Immature natural killer cell (primary cell): Measurements from ENCODE around the gene BRI3BP. TPM values are rescaled to one million over a fixed set of nuclear protein-coding genes. Genes with fewer than 3 reads are reported as not detected.
"Not testable (repeated sequence)": the region's sequence is repeated elsewhere in the genome, so short reads cannot be mapped to it uniquely, and the experiment has no call there.

Experiments
- DNase-seq, 3 donors: peaks; one replicate each; pipeline ENCODE4 v3.0.0; 2022; ENCODE audit warnings: mixed read lengths in 1 of 3
- H3K27ac Mint-ChIP-seq, 6 donors: one replicate each; pipeline ENCODE4 v1.8.0; 2020; ENCODE audit warnings: mixed read lengths in 6 of 6, mild to moderate bottlenecking in 5 of 6, inconsistent platforms in 4 of 6, moderate library complexity in 3 of 6
- H3K27me3 Mint-ChIP-seq, 3 donors: one replicate each; pipeline ENCODE4 v1.8.0; 2020 to 2021; ENCODE audit warnings: low read depth in 3 of 3, mild to moderate bottlenecking in 3 of 3, mixed read lengths in 3 of 3, moderate library complexity in 3 of 3, inconsistent platforms in 1 of 3
- H3K36me3 Mint-ChIP-seq, 3 donors: one replicate each; pipeline ENCODE4 v1.8.0; 2020; ENCODE audit warnings: mixed read lengths in 3 of 3, inconsistent platforms in 2 of 3, mild to moderate bottlenecking in 2 of 3
- H3K4me1 Mint-ChIP-seq, 2 donors: one replicate each; pipeline ENCODE4 v1.8.0; 2020; ENCODE audit warnings: inconsistent platforms in 2 of 2, mild to moderate bottlenecking in 2 of 2, mixed read lengths in 2 of 2, moderate library complexity in 1 of 2
- H3K4me3 Mint-ChIP-seq, 5 donors: one replicate each; pipeline ENCODE4 v1.8.0; 2020; ENCODE audit warnings: mild to moderate bottlenecking in 5 of 5, mixed read lengths in 5 of 5, inconsistent platforms in 3 of 5, moderate library complexity in 3 of 5
- H3K9me3 Mint-ChIP-seq, 6 donors: one replicate each; pipeline ENCODE4 v1.8.0; 2020; ENCODE audit warnings: mild to moderate bottlenecking in 6 of 6, mixed read lengths in 6 of 6, inconsistent platforms in 4 of 6, moderate library complexity in 3 of 6
- polyA plus RNA-seq, 3 donors: library from polyadenylated mRNA; unstranded; fragments of 300-500 nt; fragmentation: Illumina TruSeq; gene quantifications; one replicate each; pipeline ENCODE4 v1.2.3, GENCODE V29; 2021

The BRI3BP gene
- polyA plus RNA-seq, 3 donors from 2014 or later, result 1.0 to 3.5 (median 3.1) TPM

- DNase-seq, result no peak
- no peak overlapping the region for H3K27ac Mint-ChIP-seq
Measured at GRCh38 chr12:125050446-125050845, 57.0 kb downstream of the BRI3BP start.

GRCh38 chr12:125050868-125051267, 57.4 kb downstream of the BRI3BP start:
- no peak for DNase-seq
- peaks cover 5 to 12% (median 8%) of the 10 kb centered on the region in 3 donors for H3K27me3 Mint-ChIP-seq
- H3K27ac Mint-ChIP-seq, result no peak overlapping the region
- peak overlapping the region; percentile 58 to 95 (median 94) for H3K4me3 Mint-ChIP-seq
- no peaks in the 10 kb centered on the region for H3K36me3 Mint-ChIP-seq
- H3K4me1 Mint-ChIP-seq, result peaks cover 5 to 7% of the 10 kb centered on the region in 2 donors
- H3K9me3 Mint-ChIP-seq, result no peaks in the 10 kb centered on the region

More at GRCh38 chr12:125050446-125050845, 57.0 kb downstream of the BRI3BP start:
- Mint-ChIP-seq H3K4me3 (peak overlapping the region; percentile 58 to 95 (median 94)), H3K9me3 (no peaks in the 10 kb centered on the region), H3K36me3 (no peaks in the 10 kb centered on the region), H3K27me3 (peaks cover 5 to 12% (median 7%) of the 10 kb centered on the region in 3 donors), H3K4me1 (peaks cover 5 to 7% of the 10 kb centered on the region in 2 donors)

DNA sequence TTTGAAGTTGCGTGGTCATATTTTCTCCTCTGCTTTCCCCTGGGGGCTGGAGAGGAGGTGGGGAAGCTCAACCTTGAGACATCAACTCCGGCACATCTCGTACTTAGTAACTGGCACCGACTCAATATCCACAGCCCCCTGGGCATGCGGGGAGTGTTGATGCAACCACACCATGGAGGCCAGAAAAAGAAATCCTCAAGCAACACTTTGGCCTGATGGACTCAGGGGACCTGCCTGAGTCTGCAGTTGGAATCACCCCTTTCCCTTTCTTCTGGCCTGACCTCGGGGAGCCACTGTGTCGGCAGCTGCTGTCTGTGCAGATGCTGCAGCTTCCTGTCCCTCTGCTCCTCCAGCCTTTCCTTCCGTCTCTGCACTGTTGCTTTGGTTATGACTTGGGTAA, 60.4 kb downstream of the BRI3BP start:
- no peak for DNase-seq
- H3K4me1 Mint-ChIP-seq, result peaks cover 5 to 7% of the 10 kb centered on the region in 2 donors
- H3K4me3 Mint-ChIP-seq, result no peak overlapping the region
- no peaks in the 10 kb centered on the region for H3K9me3 Mint-ChIP-seq
- H3K36me3 Mint-ChIP-seq, result no peaks in the 10 kb centered on the region
- peaks cover 6 to 18% (median 12%) of the 10 kb centered on the region in 3 donors for H3K27me3 Mint-ChIP-seq
- no peak overlapping the region for H3K27ac Mint-ChIP-seq

- Mint-ChIP-seq H3K27me3 (peaks cover 2 to 11% (median 5%) of the 10 kb centered on the region in 3 donors), H3K27ac (no peak overlapping the region), H3K9me3 (no peaks in the 10 kb centered on the region), H3K4me3 (no peak overlapping the region), H3K36me3 (no peaks in the 10 kb centered on the region), H3K4me1 (no peaks in the 10 kb centered on the region)
- no peak for DNase-seq
Measured at GRCh38 chr12:125055591-125055990, 62.1 kb downstream of the BRI3BP start.

DNA sequence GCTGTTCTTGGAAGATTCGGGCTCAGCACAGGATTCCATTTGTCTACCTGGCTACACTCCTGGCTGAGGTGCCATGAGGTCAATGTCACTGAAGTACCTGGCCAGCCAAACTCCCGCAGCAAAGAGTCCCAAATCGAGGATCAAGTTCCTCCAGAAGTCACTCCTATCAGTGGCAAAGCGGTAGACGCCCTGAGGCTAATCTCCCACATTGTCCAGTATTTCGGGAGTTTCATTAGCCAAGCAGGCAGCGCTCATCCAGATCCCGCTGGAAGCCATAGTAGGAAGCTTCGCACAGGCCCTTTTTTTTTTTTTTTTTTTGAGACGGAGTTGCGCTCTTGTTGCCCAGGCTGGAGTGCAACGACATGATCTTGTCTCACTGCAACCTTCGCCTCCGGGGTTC, 62.9 kb downstream of the BRI3BP start:
- Mint-ChIP-seq H3K27me3 (peaks cover 2 to 10% (median 5%) of the 10 kb centered on the region in 3 donors), H3K4me3 (no peak overlapping the region), H3K4me1 (no peaks in the 10 kb centered on the region), H3K36me3 (no peaks in the 10 kb centered on the region), H3K27ac (no peak overlapping the region), H3K9me3 (no peaks in the 10 kb centered on the region)
- no peak for DNase-seq

DNA sequence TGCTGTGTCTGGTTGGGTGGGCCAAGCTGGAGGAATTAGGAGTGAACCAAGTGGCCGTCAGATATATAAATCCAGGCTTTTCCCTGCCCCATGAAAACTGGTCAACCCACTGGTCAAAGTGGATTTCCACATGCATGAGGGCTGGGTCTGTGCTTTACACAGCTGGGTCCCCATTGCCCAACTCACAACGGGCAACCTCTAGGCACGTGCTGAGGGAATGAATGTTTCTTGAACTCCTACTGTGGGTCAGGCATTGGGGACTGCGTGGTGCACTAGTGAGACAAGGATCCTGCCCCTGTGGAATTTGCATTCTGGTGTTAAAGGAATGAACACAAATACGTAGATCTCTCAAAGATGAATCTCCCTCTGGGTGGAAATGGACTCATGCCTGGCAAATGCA, 64.3 kb downstream of the BRI3BP start:
- no peaks in the 10 kb centered on the region for H3K9me3 Mint-ChIP-seq
- DNase-seq, result no peak
- H3K4me1 Mint-ChIP-seq, result no peaks in the 10 kb centered on the region
- H3K27me3 Mint-ChIP-seq, result peaks cover 5 to 10% (median 5%) of the 10 kb centered on the region in 3 donors
- H3K36me3 Mint-ChIP-seq, result peaks cover 0 to 3% (median 0%) of the 10 kb centered on the region in 3 donors
- H3K4me3 Mint-ChIP-seq, result no peak overlapping the region
- no peak overlapping the region for H3K27ac Mint-ChIP-seq

DNA sequence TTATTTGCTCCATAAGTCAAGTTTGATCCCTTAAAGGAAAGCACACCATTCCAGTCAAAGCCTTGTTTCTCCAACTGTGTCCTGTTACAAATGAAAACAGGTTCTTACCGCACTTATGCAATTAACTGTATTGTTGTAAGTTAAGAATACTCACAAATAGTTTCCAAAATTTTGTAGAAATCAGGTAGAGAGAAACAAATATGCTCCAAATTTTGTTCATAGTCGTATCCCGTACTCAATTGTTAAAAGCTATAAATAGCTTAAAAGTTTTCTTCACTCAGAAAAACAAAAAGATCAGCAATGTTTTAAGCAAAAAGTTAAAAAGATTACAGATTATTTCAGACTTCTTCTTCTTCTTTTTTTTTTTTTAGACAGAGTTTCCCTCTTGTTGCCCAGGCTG, 67.8 kb downstream of the BRI3BP start:
- Mint-ChIP-seq H3K27me3 (peaks cover 5 to 10% (median 5%) of the 10 kb centered on the region in 3 donors), H3K9me3 (no peaks in the 10 kb centered on the region), H3K4me3 (no peak overlapping the region), H3K27ac (no peak overlapping the region), H3K36me3 (peaks cover 0 to 3% (median 0%) of the 10 kb centered on the region in 3 donors), H3K4me1 (peaks cover 8 to 9% of the 10 kb centered on the region in 2 donors)
- DNase-seq, result no peak

GRCh38 chr12:125063522-125063921, 70.1 kb downstream of the BRI3BP start:
- H3K27ac Mint-ChIP-seq, H3K9me3 Mint-ChIP-seq, DNase-seq, H3K36me3 Mint-ChIP-seq, H3K27me3 Mint-ChIP-seq: not testable (repeated sequence)
- peaks cover 16 to 19% of the 10 kb centered on the region in 2 donors for H3K4me1 Mint-ChIP-seq
- peak overlapping the region in 2 of 5 donors; percentile 14 to 42 for H3K4me3 Mint-ChIP-seq

- no peak for DNase-seq
- Mint-ChIP-seq H3K36me3 (peaks cover 0 to 3% (median 0%) of the 10 kb centered on the region in 3 donors), H3K27ac (peak overlapping the region in 4 of 6 donors; percentile 1 to 88 (median 79)), H3K27me3 (peaks cover 2 to 7% (median 3%) of the 10 kb centered on the region in 3 donors), H3K4me3 (peak overlapping the region; percentile 80 to 95 (median 87)), H3K9me3 (no peaks in the 10 kb centered on the region), H3K4me1 (peaks cover 18 to 19% of the 10 kb centered on the region in 2 donors)
Measured at GRCh38 chr12:125064492-125064891, 71.0 kb downstream of the BRI3BP start.

DNA sequence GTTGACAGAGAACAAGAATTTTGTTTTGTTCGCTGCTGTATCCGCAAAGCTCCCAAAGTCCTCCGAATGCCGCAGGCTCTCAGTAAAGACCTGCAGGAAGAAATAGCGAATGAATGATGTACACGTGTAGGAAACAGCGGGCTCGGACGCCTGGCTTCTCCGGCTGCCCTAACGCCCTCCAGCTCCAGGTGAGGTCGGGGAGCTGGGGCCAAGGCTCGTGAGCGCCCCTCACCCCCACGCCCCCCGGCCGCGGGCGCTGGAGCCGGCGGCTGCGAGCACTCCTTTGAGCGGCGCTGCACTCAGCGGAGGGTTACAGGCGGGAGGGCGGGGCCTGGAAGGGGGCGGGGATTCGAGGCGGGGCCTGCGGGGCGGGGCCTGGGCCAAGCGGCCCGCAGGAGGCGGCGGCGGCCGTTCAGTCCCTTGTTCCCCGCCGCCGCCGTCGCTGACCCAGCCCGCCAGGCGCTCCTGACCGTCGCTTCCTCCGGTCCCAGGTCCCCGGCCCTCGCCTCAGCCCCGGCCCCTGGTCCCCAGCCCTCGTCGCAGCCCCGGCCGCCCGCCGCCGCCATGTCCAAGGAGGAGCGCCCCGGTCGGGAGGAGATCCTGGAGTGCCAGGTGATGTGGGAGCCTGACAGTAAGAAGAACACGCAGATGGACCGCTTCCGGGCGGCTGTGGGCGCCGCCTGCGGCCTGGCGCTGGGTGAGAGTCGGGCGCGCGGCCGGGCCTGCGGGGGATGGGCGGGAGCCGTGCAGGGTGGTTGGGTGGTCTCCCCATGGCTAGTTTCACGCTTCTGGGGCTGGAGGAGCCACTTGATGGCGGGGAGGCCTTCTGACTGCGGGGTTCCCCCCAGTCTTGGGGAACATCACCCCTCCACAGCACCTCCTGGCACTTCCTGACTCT, 71.8 kb downstream of the BRI3BP start, which contains the start of gene AACS:
TSS of gene AACS (plus strand) at position 415 of the 898 bp plus-strand sequence. CDS start at position 565, 150 bp downstream.
- Mint-ChIP-seq H3K36me3 (peaks cover 0 to 3% (median 0%) of the 10 kb centered on the region in 3 donors), H3K4me3 (peak within 1 kb of the TSS; percentile 85 to 95 (median 88)), H3K4me1 (peaks cover 18 to 19% of the 10 kb centered on the region in 2 donors), H3K27me3 (peaks cover 2 to 7% (median 3%) of the 10 kb centered on the region in 3 donors), H3K27ac (peak within 1 kb of the TSS in 5 of 6 donors; percentile 1 to 88 (median 86)), H3K9me3 (no peaks in the 10 kb centered on the region)
- DNase-seq, result peak; percentile 64 to 73 (median 72)

DNA sequence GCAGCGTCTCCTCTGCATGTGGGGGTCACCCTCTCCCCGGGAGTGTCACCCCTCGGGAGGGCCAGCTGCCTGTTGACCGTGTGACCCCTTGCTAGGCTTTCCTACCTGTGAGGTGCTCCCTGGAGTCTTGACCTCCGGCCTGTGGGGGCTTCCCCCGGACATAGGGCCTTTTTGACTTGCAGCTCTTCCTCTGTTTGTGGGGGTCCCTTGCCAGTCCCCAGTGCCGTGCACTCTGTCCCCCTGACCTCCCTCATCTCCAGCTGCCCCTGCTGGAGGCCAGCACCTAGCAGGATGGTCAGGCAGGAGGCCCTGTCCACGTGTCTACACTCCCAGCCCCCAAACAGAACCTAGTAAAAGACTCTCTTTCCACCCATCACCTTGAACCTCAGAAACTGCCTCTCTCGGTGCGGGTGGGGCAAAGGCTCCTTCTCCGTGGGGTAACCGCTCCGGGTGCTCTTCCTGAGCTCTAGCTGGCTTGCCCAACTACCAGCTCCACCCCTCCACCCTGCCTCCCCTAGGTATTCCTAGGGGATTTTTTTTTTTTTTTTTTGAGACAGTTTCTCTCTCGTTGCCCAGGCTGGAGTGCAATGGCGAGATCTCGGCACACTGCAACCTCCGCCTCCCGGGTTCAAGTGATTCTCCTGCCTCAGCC, 72.6 kb downstream of the BRI3BP start:
- Mint-ChIP-seq H3K27ac (peak overlapping the region in 5 of 6 donors; percentile 54 to 86 (median 80)), H3K9me3 (no peaks in the 10 kb centered on the region), H3K27me3 (peaks cover 0 to 7% (median 3%) of the 10 kb centered on the region in 3 donors), H3K4me3 (peak overlapping the region; percentile 83 to 88 (median 87)), H3K4me1 (peaks cover 18 to 19% of the 10 kb centered on the region in 2 donors), H3K36me3 (peaks cover 0 to 3% (median 0%) of the 10 kb centered on the region in 3 donors)
- DNase-seq, result no peak

DNA sequence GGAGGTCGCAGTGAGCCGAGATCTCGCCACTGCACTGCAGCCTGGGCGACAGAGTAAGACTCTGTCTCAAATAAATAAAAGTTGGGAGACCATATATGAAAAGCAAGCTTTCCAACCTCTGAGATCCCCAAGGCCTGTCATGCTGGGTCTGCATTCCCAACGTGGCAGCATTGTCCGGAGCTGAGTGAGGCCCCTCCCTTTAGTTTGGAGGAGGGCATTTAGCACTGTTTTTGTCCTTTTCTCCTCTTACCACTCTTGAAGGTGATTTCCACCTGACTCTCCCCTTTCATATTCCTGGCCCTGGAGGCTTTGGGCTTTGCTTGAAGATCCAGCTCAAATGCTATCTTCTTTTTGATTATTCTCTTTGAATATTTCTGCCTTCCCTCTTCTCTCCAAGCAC, 74.9 kb downstream of the BRI3BP start:
- Mint-ChIP-seq H3K9me3 (no peaks in the 10 kb centered on the region), H3K27me3 (peaks cover 0 to 3% (median 2%) of the 10 kb centered on the region in 3 donors), H3K27ac (no peak overlapping the region), H3K4me1 (peaks cover 18 to 19% of the 10 kb centered on the region in 2 donors), H3K4me3 (peak overlapping the region in 2 of 5 donors; percentile 2 to 45), H3K36me3 (peaks cover 0 to 3% (median 0%) of the 10 kb centered on the region in 3 donors)
- DNase-seq, result no peak

- no peaks in the 10 kb centered on the region for H3K9me3 Mint-ChIP-seq
- H3K4me1 Mint-ChIP-seq, result peaks cover 16% of the 10 kb centered on the region in 2 donors
- DNase-seq, result no peak
Measured at GRCh38 chr12:125069616-125070015, 76.2 kb downstream of the BRI3BP start.

More at GRCh38 chr12:125069616-125070015, 76.2 kb downstream of the BRI3BP start:
- Mint-ChIP-seq H3K4me3 (no peak overlapping the region), H3K27ac (no peak overlapping the region), H3K27me3 (peaks cover 0 to 3% (median 2%) of the 10 kb centered on the region in 3 donors), H3K36me3 (peaks cover 0 to 3% (median 0%) of the 10 kb centered on the region in 3 donors)
